DND-41 (cell line): ENCODE measurements around the gene ZFHX3.
"Not testable (repeated sequence)": the region's sequence is repeated elsewhere in the genome, so short reads cannot be mapped to it uniquely, and the experiment has no call there.

Source experiments
- ATAC-seq: fragments of 200-7000 bp; cut with Tn5 transposase; 3 replicates; pipeline ENCODE4 v1.9.1; 2021; ENCODE audit warnings: low read depth; ENCODE audit not compliant: insufficient read depth
- DNase-seq: peaks from one replicate; pipeline ENCODE4 v3.0.0-alpha.2; 2020
- H2AFZ ChIP-seq: 2 replicates; pipeline ENCODE4 v1.6.0; 2012; ENCODE audit warnings: low read depth, low read length
- H3K27ac ChIP-seq: 2 replicates; pipeline ENCODE4 v1.5.1; 2012; ENCODE audit warnings: low read length, inconsistent platforms
- H3K27me3 ChIP-seq: fragments of 200-600 bp; sonication (generic); 2 replicates; pipeline ENCODE4 v1.6.0; 2012; ENCODE audit warnings: low read length, mild to moderate bottlenecking, inconsistent platforms; ENCODE audit not compliant: insufficient read depth, poor library complexity
- H3K36me3 ChIP-seq: 2 replicates; pipeline ENCODE4 v1.5.1; 2012; ENCODE audit warnings: low read length, inconsistent platforms; ENCODE audit not compliant: insufficient read depth
- H3K4me1 ChIP-seq: 2 replicates; pipeline ENCODE4 v1.5.1; 2012; ENCODE audit warnings: mild to moderate bottlenecking, low read length; ENCODE audit not compliant: insufficient read depth
- H3K4me2 ChIP-seq: 2 replicates; pipeline ENCODE4 v1.6.0; 2012; ENCODE audit warnings: mild to moderate bottlenecking, moderate library complexity, low read length, inconsistent platforms; ENCODE audit not compliant: insufficient read depth
- H3K4me3 ChIP-seq, 2 experiments: fragments of 200-600 bp in 1 of 2; shearing (Covaris generic) in 1 of 2; 2 replicates each; pipeline ENCODE4 v1.5.1; 2012 to 2016; ENCODE audit warnings: inconsistent platforms in 2 of 2, low read length in 2 of 2, mild to moderate bottlenecking in 2 of 2, low read depth in 1 of 2, moderate library complexity in 1 of 2
- H3K79me2 ChIP-seq: 2 replicates; pipeline ENCODE4 v1.6.0; 2012; ENCODE audit warnings: low read length, inconsistent platforms; ENCODE audit not compliant: insufficient read depth
- H3K9ac ChIP-seq: 2 replicates; pipeline ENCODE4 v1.6.0; 2012; ENCODE audit warnings: low read depth, mild to moderate bottlenecking, inconsistent platforms, low read length, moderate library complexity
- H3K9me3 ChIP-seq: 2 replicates; pipeline ENCODE4 v1.5.1; 2012; ENCODE audit warnings: low read length, moderate library complexity, mild to moderate bottlenecking, inconsistent platforms; ENCODE audit not compliant: insufficient read depth, severe bottlenecking
- H4K20me1 ChIP-seq: 2 replicates; pipeline ENCODE4 v1.6.0; 2012; ENCODE audit warnings: low read length; ENCODE audit not compliant: insufficient read depth
- CTCF ChIP-seq: IDR thresholded peaks from 2 replicates; pipeline ENCODE4 v1.5.1; 2012; ENCODE audit warnings: borderline replicate concordance, low read length, moderate library complexity, mild to moderate bottlenecking; ENCODE audit not compliant: poor library complexity, severe bottlenecking; ENCODE audit errors: extremely low read depth
- EZH2 ChIP-seq: IDR thresholded peaks from 3 replicates; pipeline ENCODE4 v1.6.1; 2012; ENCODE audit warnings: borderline replicate concordance, low read depth, mild to moderate bottlenecking, moderate library complexity, low read length, inconsistent platforms; ENCODE audit not compliant: severe bottlenecking

The ZFHX3 gene

DNA sequence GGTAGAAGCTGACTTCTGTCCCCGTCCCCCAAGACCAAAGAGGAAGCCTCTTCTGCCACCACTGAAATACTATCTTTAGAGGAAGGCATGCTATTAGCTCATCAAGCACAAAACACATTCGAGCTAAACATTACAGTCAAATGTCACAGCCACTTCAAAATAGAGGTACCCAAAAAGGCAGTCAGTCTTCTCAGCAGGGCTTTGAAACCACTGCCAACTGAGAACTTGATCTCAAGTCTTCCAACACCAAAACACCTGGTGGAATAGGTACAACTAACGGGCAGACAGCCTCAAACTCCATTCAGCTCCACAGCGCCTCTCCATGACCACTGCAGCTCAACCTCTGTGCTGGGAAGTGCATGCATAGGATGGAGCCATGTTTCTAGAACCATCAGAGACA, 36.0 kb downstream of the ZFHX3 start:
- Histone ChIP-seq H3K4me1 (no peaks in the 10 kb centered on the region), H3K9me3 (no peaks in the 10 kb centered on the region), H3K4me3 (no peak overlapping the region), H3K27me3 (no peaks in the 10 kb centered on the region), H3K36me3 (no peaks in the 10 kb centered on the region), H3K9ac (no peak overlapping the region), H4K20me1 (peaks cover 22% of the 10 kb centered on the region; the same call in 1 of the 2 replicates), H3K27ac (no peak overlapping the region), H2AFZ (no peak overlapping the region), H3K4me2 (no peak overlapping the region), H3K79me2 (0 out of 2 replicates have a peak, but pooled peaks cover 3% of the 10 kb centered on the region)
- TF ChIP-seq EZH2 (no peak), CTCF (no peak)
- ATAC-seq (no peak), DNase-seq (no peak)

GRCh38 chr16:73010150-73010676, 37.7 kb downstream of the ZFHX3 start:
- Histone ChIP-seq H3K9me3 (no peaks in the 10 kb centered on the region), H3K79me2 (0 out of 2 replicates have a peak, but pooled peaks cover 3% of the 10 kb centered on the region), H3K36me3 (no peaks in the 10 kb centered on the region), H3K4me2 (no peak overlapping the region), H3K9ac (no peak overlapping the region), H3K27me3 (no peaks in the 10 kb centered on the region), H3K4me1 (no peaks in the 10 kb centered on the region), H3K4me3 (no peak overlapping the region), H4K20me1 (peaks cover 13% of the 10 kb centered on the region; the same call in 1 of the 2 replicates), H3K27ac (no peak overlapping the region), H2AFZ (no peak overlapping the region)
- ATAC-seq: no peak
- TF ChIP-seq EZH2 (no peak), CTCF (no peak)
- no peak for DNase-seq

GRCh38 chr16:73009710-73010109, 38.2 kb downstream of the ZFHX3 start:
- not testable (repeated sequence) for H3K27me3 ChIP-seq, ATAC-seq, H3K4me3 ChIP-seq, H3K4me2 ChIP-seq, H3K79me2 ChIP-seq, DNase-seq, H3K4me1 ChIP-seq, H3K27ac ChIP-seq, H2AFZ ChIP-seq, H3K9me3 ChIP-seq, H3K36me3 ChIP-seq, H3K9ac ChIP-seq
- H4K20me1 ChIP-seq: peaks cover 13% of the 10 kb centered on the region; the same call in 1 of the 2 replicates

- DNase-seq (no peak), ATAC-seq (no peak)
- Histone ChIP-seq H4K20me1 (peaks cover 9% of the 10 kb centered on the region; the same call in 1 of the 2 replicates), H3K9ac (no peak overlapping the region), H2AFZ (no peak overlapping the region), H3K4me3 (no peak overlapping the region), H3K4me1 (no peaks in the 10 kb centered on the region), H3K9me3 (peaks cover 6% of the 10 kb centered on the region), H3K27ac (no peak overlapping the region), H3K4me2 (no peak overlapping the region), H3K79me2 (no peaks in the 10 kb centered on the region), H3K27me3 (no peaks in the 10 kb centered on the region), H3K36me3 (no peaks in the 10 kb centered on the region)
- TF ChIP-seq CTCF (no peak), EZH2 (no peak)
These were observed 41.9 kb downstream of the ZFHX3 start for GRCh38 chr16:73006026-73006425.
